GM18868 (cell line): Measurements from ENCODE around the gene UBASH3B.

ENCODE experiments used
- ATAC-seq: cut with Tn5 transposase; IDR thresholded peaks from one replicate; pipeline ENCODE4 v1.9.1; 2021; ENCODE audit warnings: mild to moderate bottlenecking, moderate library complexity; ENCODE audit not compliant: unreplicated experiment

UBASH3B gene

GRCh38 chr11:122751292-122752070 lies 96.0 kb downstream of the UBASH3B start:
- no peak for ATAC-seq

GRCh38 chr11:122754028-122754427 lies 98.5 kb downstream of the UBASH3B start:
- ATAC-seq, result no peak

GRCh38 chr11:122754553-122755322 lies 99.2 kb downstream of the UBASH3B start:
- peak; percentile 51 for ATAC-seq

GRCh38 chr11:122755409-122755808 lies 99.9 kb downstream of the UBASH3B start:
- no peak for ATAC-seq

- no peak for ATAC-seq
Measured at GRCh38 chr11:122755941-122756340, 100.4 kb downstream of the UBASH3B start.

GRCh38 chr11:122756417-122756816 lies 100.9 kb downstream of the UBASH3B start:
- ATAC-seq, result peak; percentile 79

GRCh38 chr11:122757201-122757600 lies 101.7 kb downstream of the UBASH3B start:
- no peak for ATAC-seq

GRCh38 chr11:122758339-122758738 lies 102.8 kb downstream of the UBASH3B start:
- ATAC-seq, result no peak

- no peak for ATAC-seq
Measured at GRCh38 chr11:122758974-122759373, 103.5 kb downstream of the UBASH3B start.

GRCh38 chr11:122763108-122763507 lies 107.6 kb downstream of the UBASH3B start:
- no peak for ATAC-seq

GRCh38 chr11:122764371-122765090 lies 109.0 kb downstream of the UBASH3B start:
- ATAC-seq, result no peak

- ATAC-seq, result no peak
Measured at GRCh38 chr11:122765487-122766131, 110.1 kb downstream of the UBASH3B start.

GRCh38 chr11:122769126-122769780 lies 113.7 kb downstream of the UBASH3B start:
- no peak for ATAC-seq

- ATAC-seq, result no peak
Measured at GRCh38 chr11:122772945-122773344, 117.4 kb downstream of the UBASH3B start.

- ATAC-seq, result no peak
Measured at GRCh38 chr11:122773781-122774266, 118.3 kb downstream of the UBASH3B start.

GRCh38 chr11:122775675-122776271 lies 120.3 kb downstream of the UBASH3B start:
- ATAC-seq, result no peak

GRCh38 chr11:122776546-122776945 lies 121.0 kb downstream of the UBASH3B start:
- no peak for ATAC-seq

GRCh38 chr11:122777343-122777742 lies 121.8 kb downstream of the UBASH3B start:
- no peak for ATAC-seq

- ATAC-seq, result no peak
Measured at GRCh38 chr11:122778148-122778547, 122.6 kb downstream of the UBASH3B start.
